ENCODE results near the gene MS4A4E. TPM values are rescaled to one million over a fixed set of nuclear protein-coding genes. Genes with fewer than 3 reads are reported as not detected.

The MS4A4E gene
- total RNA-seq, 1 experiment from 2014 or later = not detected

GRCh38 chr11:60222141-60222540 is 20.8 kb downstream of the MS4A4E start:
- BruUV-seq (replicated peaks) = no TSS peak
- CTCF ChIA-PET = no interaction called here
- no peaks in the 10 kb centered on the region for H3K36me3 ChIP-seq (ENCODE audit: low read depth)

GRCh38 chr11:60221692-60222091 is 21.2 kb downstream of the MS4A4E start:
- ChIA-PET POLR2A (ENCODE audit: unreplicated experiment) (no interaction called here), CTCF (no interaction called here)
- no TSS peak for BruUV-seq (replicated peaks)
- H4K20me1 ChIP-seq (ENCODE audit: insufficient read depth) = no peaks in the 10 kb centered on the region
- no peak overlapping the region for H3K4me2 ChIP-seq
- H3F3A ChIP-seq (ENCODE audit: insufficient read depth, low read depth) = no peaks in the 10 kb centered on the region
- no peak overlapping the region for H3K27ac ChIP-seq
- H3K4me1 ChIP-seq (replicated peaks; ENCODE audit: insufficient read depth) = no peaks in the 10 kb centered on the region
- no peaks in the 10 kb centered on the region for H3K9me2 ChIP-seq (ENCODE audit: insufficient read depth)
- no peak for DNase-seq
- intact Hi-C loops (cut with micrococcal nuclease; ENCODE audit: unreplicated experiment) = no loop called here
- TF ChIP-seq CTCF (conservative IDR thresholded peaks at IDR 0.05) (no peak), EZH2 (IDR thresholded peaks at IDR 0.05; ENCODE audit: low read depth) (no peak)
- H3K79me2 ChIP-seq (ENCODE audit: low read depth) = no peaks in the 10 kb centered on the region
- no peak overlapping the region for H3K4me3 ChIP-seq
- H3K9me3 ChIP-seq (ENCODE audit: insufficient read depth, low read depth) = no peaks in the 10 kb centered on the region
- no peaks in the 10 kb centered on the region for H3K36me3 ChIP-seq (ENCODE audit: low read depth)
- peaks cover 15% of the 10 kb centered on the region; the same call in 1 of the 2 replicates for H3K27me3 ChIP-seq (ENCODE audit: insufficient read depth, low read depth)
- H2AFZ ChIP-seq = no peak overlapping the region

More at GRCh38 chr11:60222141-60222540, 20.8 kb downstream of the MS4A4E start:
- intact Hi-C loops (cut with micrococcal nuclease; ENCODE audit: unreplicated experiment) = no loop called here
- Histone ChIP-seq H3K27me3 (ENCODE audit: insufficient read depth, low read depth) (peaks cover 13% of the 10 kb centered on the region; the same call in 1 of the 2 replicates), H3K79me2 (ENCODE audit: low read depth) (no peaks in the 10 kb centered on the region), H2AFZ (no peak overlapping the region), H3K9me2 (ENCODE audit: insufficient read depth) (no peaks in the 10 kb centered on the region), H3K4me1 (replicated peaks; ENCODE audit: insufficient read depth) (no peaks in the 10 kb centered on the region), H3F3A (ENCODE audit: insufficient read depth, low read depth) (no peaks in the 10 kb centered on the region), H4K20me1 (ENCODE audit: insufficient read depth) (no peaks in the 10 kb centered on the region), H3K4me2 (no peak overlapping the region), H3K9me3 (ENCODE audit: insufficient read depth, low read depth) (no peaks in the 10 kb centered on the region), H3K4me3 (no peak overlapping the region), H3K27ac (no peak overlapping the region)
- TF ChIP-seq EZH2 (IDR thresholded peaks at IDR 0.05; ENCODE audit: low read depth) (no peak), CTCF (conservative IDR thresholded peaks at IDR 0.05) (no peak)
- no peak for DNase-seq
- POLR2A ChIA-PET (ENCODE audit: unreplicated experiment) = no interaction called here

- Histone ChIP-seq H3K9me2 (ENCODE audit: insufficient read depth) (no peaks in the 10 kb centered on the region), H3F3A (ENCODE audit: insufficient read depth, low read depth) (no peaks in the 10 kb centered on the region), H3K4me3 (no peak overlapping the region), H3K4me1 (replicated peaks; ENCODE audit: insufficient read depth) (no peaks in the 10 kb centered on the region), H3K9me3 (ENCODE audit: insufficient read depth, low read depth) (no peaks in the 10 kb centered on the region), H3K4me2 (no peak overlapping the region), H4K20me1 (ENCODE audit: insufficient read depth) (no peaks in the 10 kb centered on the region), H3K79me2 (ENCODE audit: low read depth) (no peaks in the 10 kb centered on the region), H3K27ac (no peak overlapping the region), H3K27me3 (ENCODE audit: insufficient read depth, low read depth) (peaks cover 15% of the 10 kb centered on the region; the same call in 1 of the 2 replicates), H3K36me3 (ENCODE audit: low read depth) (no peaks in the 10 kb centered on the region), H2AFZ (no peak overlapping the region)
- no peak for DNase-seq
- no peak for TF ChIP-seq EZH2 (IDR thresholded peaks at IDR 0.05; ENCODE audit: low read depth)
- no peak for TF ChIP-seq CTCF (conservative IDR thresholded peaks at IDR 0.05)
- CTCF ChIA-PET = no interaction called here
- no TSS peak for BruUV-seq (replicated peaks)
- intact Hi-C loops (cut with micrococcal nuclease; ENCODE audit: unreplicated experiment) = no loop called here
- POLR2A ChIA-PET (ENCODE audit: unreplicated experiment) = no interaction called here
Measured at GRCh38 chr11:60221181-60221580, 21.8 kb downstream of the MS4A4E start.

All from PC-9 (cell line).